Tibial nerve (tissue), 4 donors: Measurements from ENCODE around the gene ZNF91.

Source experiments
- EP300 ChIP-seq, 2 donors: sonication (generic); formaldehyde crosslinking; IDR thresholded peaks; one replicate each; pipeline ENCODE4 v1.6.1; 2017; ENCODE audit warnings: antibody characterized with exemption in 2 of 2, mild to moderate bottlenecking in 1 of 2
- POLR2A ChIP-seq, 2 donors: fragments of 450-650 bp; IDR thresholded peaks; one replicate each; pipeline ENCODE4 v1.6.1; 2017; ENCODE audit warnings: antibody characterized with exemption in 2 of 2, mild to moderate bottlenecking in 2 of 2, moderate library complexity in 2 of 2
- TF ChIP-seq, protein P1 (sequence below), 5 experiments: fragments of 200-600 bp in 3 of 5; fragments of 450-650 bp in 2 of 5; sonication (generic) in 3 of 5; IDR thresholded peaks; one replicate each; pipeline ENCODE4 v1.5.1; 2016 to 2019; ENCODE audit warnings: antibody characterized with exemption in 5 of 5, mild to moderate bottlenecking in 3 of 5, moderate library complexity in 2 of 5

DNA sequence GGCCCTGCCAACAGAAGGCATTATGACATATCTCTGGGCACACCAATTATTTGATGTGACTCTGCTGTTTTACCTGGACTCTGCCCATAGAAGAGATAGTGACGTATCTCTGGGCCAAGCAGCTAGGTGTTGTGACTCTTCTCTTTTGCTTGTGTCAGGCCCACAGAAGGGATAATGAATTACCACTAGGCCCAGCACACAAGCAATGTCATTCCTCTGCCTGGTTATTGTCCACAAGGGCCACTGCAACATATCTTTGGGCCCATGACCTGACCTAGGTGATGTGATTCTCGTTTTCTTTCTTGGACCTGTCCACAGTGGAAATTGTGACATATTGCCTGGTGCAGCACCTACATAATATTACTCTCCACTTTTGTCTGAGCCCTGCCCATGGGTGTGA, 80.0 kb downstream of the ZNF91 start:
- no peak for TF ChIP-seq POLR2A (IDR thresholded peaks at IDR 0.05)
- TF ChIP-seq, protein P1, sequence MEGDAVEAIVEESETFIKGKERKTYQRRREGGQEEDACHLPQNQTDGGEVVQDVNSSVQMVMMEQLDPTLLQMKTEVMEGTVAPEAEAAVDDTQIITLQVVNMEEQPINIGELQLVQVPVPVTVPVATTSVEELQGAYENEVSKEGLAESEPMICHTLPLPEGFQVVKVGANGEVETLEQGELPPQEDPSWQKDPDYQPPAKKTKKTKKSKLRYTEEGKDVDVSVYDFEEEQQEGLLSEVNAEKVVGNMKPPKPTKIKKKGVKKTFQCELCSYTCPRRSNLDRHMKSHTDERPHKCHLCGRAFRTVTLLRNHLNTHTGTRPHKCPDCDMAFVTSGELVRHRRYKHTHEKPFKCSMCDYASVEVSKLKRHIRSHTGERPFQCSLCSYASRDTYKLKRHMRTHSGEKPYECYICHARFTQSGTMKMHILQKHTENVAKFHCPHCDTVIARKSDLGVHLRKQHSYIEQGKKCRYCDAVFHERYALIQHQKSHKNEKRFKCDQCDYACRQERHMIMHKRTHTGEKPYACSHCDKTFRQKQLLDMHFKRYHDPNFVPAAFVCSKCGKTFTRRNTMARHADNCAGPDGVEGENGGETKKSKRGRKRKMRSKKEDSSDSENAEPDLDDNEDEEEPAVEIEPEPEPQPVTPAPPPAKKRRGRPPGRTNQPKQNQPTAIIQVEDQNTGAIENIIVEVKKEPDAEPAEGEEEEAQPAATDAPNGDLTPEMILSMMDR (IDR thresholded peaks at IDR 0.05) = no peak
- TF ChIP-seq EP300 (IDR thresholded peaks at IDR 0.05) = no peak
